GM12878 (cell line): ENCODE results near the gene RAD51B. TPM values are rescaled to one million over a fixed set of nuclear protein-coding genes. Genes with fewer than 3 reads are reported as not detected.

Source experiments
- ATAC-seq: fragments of 200-7000 bp; cut with Tn5 transposase; 3 replicates; pipeline ENCODE4 v1.9.1; 2020; ENCODE audit warnings: mild to moderate bottlenecking, moderate library complexity
- BruUV-seq: library from RNA; stranded (reverse); fragments of 400-500 nt; replicated peaks from 2 replicates; lab custom pipeline; 2021; lab: Mats Ljungman, UMichigan
- CTCF ChIA-PET: fragments of 300-600 bp; sonication (Branson Sonifier 250); formaldehyde crosslinking; extraction: SDS; loops from one replicate; lab custom pipeline; 2021; ENCODE audit warnings: inconsistent platforms; lab: Yijun Ruan, JAX
- POLR2A ChIA-PET: fragments of 350-600 bp; formaldehyde crosslinking; extraction: SDS; loops from one replicate; lab custom pipeline; 2021; ENCODE audit warnings: inconsistent platforms; lab: Charles Lee
- RAD21 ChIA-PET: fragments of 300-600 bp; sonication (Branson Sonifier 250); formaldehyde crosslinking; loops from one replicate; lab custom pipeline; 2023; ENCODE audit warnings: antibody characterized with exemption; ENCODE audit not compliant: unreplicated experiment; lab: Charles Lee
- SMC1A ChIA-PET: fragments of 300-600 bp; sonication (Branson Sonifier 250); formaldehyde crosslinking; loops from one replicate; lab custom pipeline; 2023; ENCODE audit not compliant: unreplicated experiment, uncharacterized antibody; lab: Charles Lee
- DNase-seq: peaks from one replicate; pipeline ENCODE4 v3.0.0-alpha.2; 2011; ENCODE audit warnings: low read depth, low spot score
- FAIRE-seq: peaks from 3 replicates; lab custom pipeline; 2011; peaks lifted over from hg19 to GRCh38; lab: Jason Lieb, UNC
- H2AFZ ChIP-seq: 2 replicates; pipeline ENCODE4 v1.6.0; 2011; ENCODE audit warnings: low read depth, low read length, control low read depth; ENCODE audit not compliant: control insufficient read depth
- H3K27ac ChIP-seq: 2 replicates; pipeline ENCODE4 v1.5.1; 2011; ENCODE audit warnings: control low read depth; ENCODE audit not compliant: control insufficient read depth, insufficient read depth
- H3K27me3 ChIP-seq, 2 experiments: replicated peaks in 1 of 2; 2 replicates each; pipeline versions ENCODE4 v1.6.0 to v1.6.1; 2011; ENCODE audit warnings: low read length in 1 of 2; ENCODE audit not compliant: control insufficient read depth in 2 of 2, insufficient read depth in 2 of 2
- H3K36me3 ChIP-seq, 2 experiments: 2 replicates each; pipeline ENCODE4 v1.5.1; 2011; ENCODE audit warnings: low read length in 1 of 2; ENCODE audit not compliant: control insufficient read depth in 2 of 2, insufficient read depth in 2 of 2
- H3K4me1 ChIP-seq: 2 replicates; pipeline ENCODE4 v1.6.1; 2011; ENCODE audit warnings: mild to moderate bottlenecking, low read length, moderate library complexity, mixed read lengths; ENCODE audit not compliant: control insufficient read depth, insufficient read depth
- H3K4me2 ChIP-seq: 2 replicates; pipeline ENCODE4 v1.6.0; 2011; ENCODE audit warnings: control low read depth; ENCODE audit not compliant: control insufficient read depth, insufficient read depth
- H3K4me3 ChIP-seq: fragments of 200-600 bp; sonication (generic); 2 replicates; pipeline ENCODE4 v1.5.1; 2016
- H3K79me2 ChIP-seq: 2 replicates; pipeline ENCODE4 v1.6.0; 2011; ENCODE audit warnings: low read length; ENCODE audit not compliant: control insufficient read depth, insufficient read depth
- H3K9ac ChIP-seq: 2 replicates; pipeline ENCODE4 v1.8.0; 2011; ENCODE audit warnings: low read length, control low read depth, mixed read lengths; ENCODE audit not compliant: control insufficient read depth, insufficient read depth
- H3K9me3 ChIP-seq: replicated peaks from 3 replicates; pipeline ENCODE4 v1.5.1; 2011; ENCODE audit warnings: mild to moderate bottlenecking, low read length; ENCODE audit not compliant: control insufficient read depth, insufficient read depth
- H4K20me1 ChIP-seq: 2 replicates; pipeline ENCODE4 v1.6.0; 2011; ENCODE audit not compliant: control insufficient read depth, insufficient read depth
- CREB1 ChIP-seq: IDR thresholded peaks from 2 replicates; pipeline ENCODE4 v1.6.1; 2012; ENCODE audit warnings: low read depth, mild to moderate bottlenecking, inconsistent platforms
- EP300 ChIP-seq, 2 experiments: fragments of 150-350 bp in 1 of 2; IDR thresholded peaks; 2 replicates each; pipeline ENCODE4 v1.6.1; 2011 to 2012; ENCODE audit warnings: low read depth in 2 of 2, low read length in 2 of 2, borderline replicate concordance in 1 of 2, improper control_type of control experiment in 1 of 2, inconsistent platforms in 1 of 2; ENCODE audit not compliant: control insufficient read depth in 1 of 2
- EZH2 ChIP-seq: IDR thresholded peaks from 2 replicates; pipeline ENCODE4 v1.6.1; 2012; ENCODE audit warnings: low read depth, mild to moderate bottlenecking, control low read depth, inconsistent platforms, low read length, borderline replicate concordance; ENCODE audit not compliant: control insufficient read depth
- PML ChIP-seq: IDR thresholded peaks from 2 replicates; pipeline ENCODE4 v1.6.1; 2012; ENCODE audit warnings: low read length, inconsistent platforms
- RAD21 ChIP-seq: IDR thresholded peaks from 2 replicates; pipeline ENCODE4 v1.6.1; 2011; ENCODE audit warnings: mild to moderate bottlenecking, low read depth, low read length, moderate library complexity; ENCODE audit not compliant: insufficient read depth
- REST ChIP-seq: IDR thresholded peaks from 2 replicates; pipeline ENCODE4 v1.6.1; 2012; ENCODE audit warnings: mild to moderate bottlenecking, low read depth, low read length
- TBL1XR1 ChIP-seq: IDR thresholded peaks from 2 replicates; pipeline ENCODE4 v1.6.1; 2012; ENCODE audit warnings: low read depth, low read length, improper control_type of control experiment
- WRNIP1 ChIP-seq: IDR thresholded peaks from 2 replicates; pipeline ENCODE4 v1.6.1; 2011; ENCODE audit warnings: low read depth, low read length, improper control_type of control experiment, borderline replicate concordance
- ZBED1 ChIP-seq: IDR thresholded peaks from 2 replicates; pipeline ENCODE4 v1.6.1; 2016; ENCODE audit warnings: borderline replicate concordance
- WGBS: methylation state at CpG from one replicate; pipeline ENCODE4 v1.1.6; 2016; ENCODE audit warnings: low lambda C conversion rate; ENCODE audit not compliant: insufficient replicate concordance, insufficient coverage; ENCODE audit errors: missing lambda C conversion rate; 5-methylcytosine and 5-hydroxymethylcytosine counted together
- in situ Hi-C: fragments of 300-500 bp; cut with MboI; formaldehyde crosslinking; loops from 9 replicates; pipeline ENCODE4 v1.14.3; 2018; ENCODE audit warnings: mixed read lengths
- intact Hi-C: fragments of 100-400 bp; cut with micrococcal nuclease; formaldehyde crosslinking; loops from one replicate; pipeline ENCODE4 v1.14.2; 2022; ENCODE audit not compliant: unreplicated experiment
- polyA plus RNA-seq, 11 experiments: library from polyadenylated mRNA; depleted of rRNA in 4 of 11; unstranded in 6 of 11; stranded (reverse) in 5 of 11; fragments of >200 nt; fragmentation: Nextera tagmentation in 4 of 11; fragmentation: Illumina TruSeq in 1 of 11; extraction: Ambion mirVana in 4 of 11; extraction: Trizol in 1 of 11; gene quantifications; 1 replicate in 1 of 11; 2 replicates in 10 of 11; pipeline versions ENCODE4 v1.2.1 to v1.2.3, GENCODE V29; 2011 to 2016; ENCODE audit warnings: inconsistent platforms in 2 of 11, missing spikeins in 2 of 11, low read depth in 1 of 11
- total RNA-seq, 4 experiments: library from RNA; depleted of rRNA in 3 of 4; stranded (reverse); fragments of >200 nt in 3 of 4; fragmentation: Illumina TruSeq in 1 of 4; extraction: Trizol in 1 of 4; gene quantifications; 2 replicates each; pipeline versions ENCODE4 v1.2.1 to v1.2.3, GENCODE V29; 2013 to 2021
- TF ChIP-seq, protein P1 (sequence below): fragments of 450-650 bp; formaldehyde crosslinking; IDR thresholded peaks from 2 replicates; pipeline ENCODE4 v1.4.0; 2020; ENCODE audit warnings: mild to moderate bottlenecking, moderate library complexity

The RAD51B gene
- total and polyA plus RNA-seq, 10 of the 15 experiments (the other 5 are each of a cell fraction or from before 2014, with no cell fraction given): 9.8 to 26.8 (median 21.3) TPM

DNA sequence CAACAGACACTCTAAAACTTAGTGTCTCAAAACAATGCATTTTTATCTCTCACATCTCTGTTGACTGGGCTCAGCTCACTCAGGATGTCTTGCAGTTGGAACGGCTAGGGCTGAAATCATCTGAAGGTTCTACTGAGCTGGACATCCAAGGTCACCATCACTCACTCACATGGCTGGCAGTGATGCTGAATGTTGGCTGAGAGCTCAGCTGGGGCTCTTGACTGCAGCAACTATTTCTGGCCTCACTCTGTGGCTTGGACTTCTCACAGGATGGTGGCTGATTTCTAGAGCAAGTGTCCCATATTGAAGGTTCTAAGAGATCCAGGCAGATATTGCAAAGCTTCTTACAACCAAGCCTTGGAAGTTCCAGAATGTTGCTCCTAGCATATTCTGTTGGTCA lies 806.8 kb downstream of the RAD51B start:
- Histone ChIP-seq H3K79me2 (no peaks in the 10 kb centered on the region), H3K4me3 (no peak overlapping the region), H3K36me3 (no peaks in the 10 kb centered on the region), H3K4me1 (peaks cover 10% of the 10 kb centered on the region)
- no peak for ATAC-seq
- BruUV-seq: no TSS peak
- DNase-seq: no peak
- FAIRE-seq: no peak
- TF ChIP-seq EZH2: no peak
- TF ChIP-seq EP300 (IDR thresholded peaks at IDR 0.05; ENCODE audit: borderline replicate concordance in 1 of 2, control insufficient read depth in 1 of 2, low read depth in 2 of 2, low read length in 2 of 2): no peak
- TF ChIP-seq RAD21: no peak
- TF ChIP-seq TBL1XR1: no peak
- TF ChIP-seq ZBED1: no peak
- no peak for TF ChIP-seq PML
- TF ChIP-seq CREB1: no peak
- TF ChIP-seq, protein P1, sequence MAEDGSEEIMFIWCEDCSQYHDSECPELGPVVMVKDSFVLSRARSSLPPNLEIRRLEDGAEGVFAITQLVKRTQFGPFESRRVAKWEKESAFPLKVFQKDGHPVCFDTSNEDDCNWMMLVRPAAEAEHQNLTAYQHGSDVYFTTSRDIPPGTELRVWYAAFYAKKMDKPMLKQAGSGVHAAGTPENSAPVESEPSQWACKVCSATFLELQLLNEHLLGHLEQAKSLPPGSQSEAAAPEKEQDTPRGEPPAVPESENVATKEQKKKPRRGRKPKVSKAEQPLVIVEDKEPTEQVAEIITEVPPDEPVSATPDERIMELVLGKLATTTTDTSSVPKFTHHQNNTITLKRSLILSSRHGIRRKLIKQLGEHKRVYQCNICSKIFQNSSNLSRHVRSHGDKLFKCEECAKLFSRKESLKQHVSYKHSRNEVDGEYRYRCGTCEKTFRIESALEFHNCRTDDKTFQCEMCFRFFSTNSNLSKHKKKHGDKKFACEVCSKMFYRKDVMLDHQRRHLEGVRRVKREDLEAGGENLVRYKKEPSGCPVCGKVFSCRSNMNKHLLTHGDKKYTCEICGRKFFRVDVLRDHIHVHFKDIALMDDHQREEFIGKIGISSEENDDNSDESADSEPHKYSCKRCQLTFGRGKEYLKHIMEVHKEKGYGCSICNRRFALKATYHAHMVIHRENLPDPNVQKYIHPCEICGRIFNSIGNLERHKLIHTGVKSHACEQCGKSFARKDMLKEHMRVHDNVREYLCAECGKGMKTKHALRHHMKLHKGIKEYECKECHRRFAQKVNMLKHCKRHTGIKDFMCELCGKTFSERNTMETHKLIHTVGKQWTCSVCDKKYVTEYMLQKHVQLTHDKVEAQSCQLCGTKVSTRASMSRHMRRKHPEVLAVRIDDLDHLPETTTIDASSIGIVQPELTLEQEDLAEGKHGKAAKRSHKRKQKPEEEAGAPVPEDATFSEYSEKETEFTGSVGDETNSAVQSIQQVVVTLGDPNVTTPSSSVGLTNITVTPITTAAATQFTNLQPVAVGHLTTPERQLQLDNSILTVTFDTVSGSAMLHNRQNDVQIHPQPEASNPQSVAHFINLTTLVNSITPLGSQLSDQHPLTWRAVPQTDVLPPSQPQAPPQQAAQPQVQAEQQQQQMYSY (CRISPR knock-in tag): no peak
- TF ChIP-seq WRNIP1: no peak
- TF ChIP-seq REST: no peak
- TF ChIP-seq, all 136 proteins: peak for 0
- Histone ChIP-seq H3K27me3 (no peaks in the 10 kb centered on the region; a peak in 1 of 4 replicates), H3K9me3 (no peaks in the 10 kb centered on the region; the same call in 2 of the 3 replicates), H2AFZ (no peak overlapping the region), H3K4me2 (no peak overlapping the region), H3K9ac (no peak overlapping the region), H3K27ac (no peak overlapping the region), H4K20me1 (no peaks in the 10 kb centered on the region)
- WGBS: 80% methylated on average over 1 of the region's 1 CpG
- in situ Hi-C loops: no loop called here
- ChIA-PET POLR2A (interaction anchor here (0.6 to 1.8 kb wide), 3 partner anchors 12 to 761 kb away, joined by 4 to 5 read pairs (median 4); no protein-coding TSS in a partner anchor), CTCF (no interaction called here), RAD21 (no interaction called here), SMC1A (interaction anchor here (0.8 to 2.4 kb wide), 5 partner anchors 10 to 162 kb away, joined by 3 to 9 read pairs (median 3); no protein-coding TSS in a partner anchor)
- intact Hi-C loops: no loop called here
